Mesendoderm (in vitro differentiated cells): Measurements from ENCODE around the gene IL1RAPL1.

ENCODE experiments used
- DNase-seq: peaks from one replicate; pipeline ENCODE4 v3.0.0; 2013
- H2AK5ac ChIP-seq: 2 replicates; pipeline ENCODE4 v1.6.1; 2013; ENCODE audit warnings: low read length, inconsistent platforms
- H2BK120ac ChIP-seq: 2 replicates; pipeline ENCODE4 v1.6.1; 2013; ENCODE audit warnings: low read depth, mild to moderate bottlenecking, low read length, moderate library complexity, mixed read lengths
- H2BK15ac ChIP-seq: replicated peaks from 2 replicates; pipeline ENCODE4 v1.6.1; 2013; ENCODE audit warnings: low read depth, mild to moderate bottlenecking, moderate library complexity
- H2BK5ac ChIP-seq: 2 replicates; pipeline ENCODE4 v1.6.1; 2013; ENCODE audit warnings: low read length, inconsistent platforms
- H3K18ac ChIP-seq: 2 replicates; pipeline ENCODE4 v1.6.1; 2013; ENCODE audit warnings: mild to moderate bottlenecking, low read length, mixed read lengths
- H3K23ac ChIP-seq: one replicate; pipeline ENCODE4 v1.6.1; 2013; ENCODE audit warnings: low read length
- H3K27ac ChIP-seq: 2 replicates; pipeline ENCODE4 v1.5.1; 2013; ENCODE audit warnings: low read depth, mild to moderate bottlenecking, inconsistent platforms, low read length, moderate library complexity
- H3K27me3 ChIP-seq: 2 replicates; pipeline ENCODE4 v1.6.1; 2013; ENCODE audit warnings: low read length, control low read depth, mild to moderate bottlenecking, inconsistent platforms; ENCODE audit not compliant: insufficient read depth, poor library complexity
- H3K36me3 ChIP-seq: 2 replicates; pipeline ENCODE4 v1.6.1; 2013; ENCODE audit warnings: low read length, inconsistent platforms; ENCODE audit not compliant: control insufficient read depth, insufficient read depth
- H3K4ac ChIP-seq: one replicate; pipeline ENCODE4 v1.6.1; 2013; ENCODE audit warnings: low read depth, mild to moderate bottlenecking, low read length, moderate library complexity
- H3K4me1 ChIP-seq: 2 replicates; pipeline ENCODE4 v1.6.1; 2013; ENCODE audit warnings: low read depth, low read length, inconsistent platforms; ENCODE audit not compliant: control insufficient read depth
- H3K4me2 ChIP-seq: 2 replicates; pipeline ENCODE4 v1.6.1; 2013; ENCODE audit warnings: low read length
- H3K4me3 ChIP-seq: 2 replicates; pipeline ENCODE4 v1.5.1; 2013; ENCODE audit warnings: mild to moderate bottlenecking, low read length
- H3K56ac ChIP-seq: one replicate; pipeline ENCODE4 v1.6.1; 2013; ENCODE audit warnings: low read length
- H3K79me1 ChIP-seq: 2 replicates; pipeline ENCODE4 v1.6.1; 2013; ENCODE audit warnings: low read length, inconsistent platforms
- H3K79me2 ChIP-seq: 2 replicates; pipeline ENCODE4 v1.6.1; 2013; ENCODE audit warnings: mild to moderate bottlenecking, low read length; ENCODE audit not compliant: control insufficient read depth, insufficient read depth
- H3K9ac ChIP-seq: 2 replicates; pipeline ENCODE4 v1.6.1; 2013; ENCODE audit warnings: low read length, inconsistent platforms
- H4K5ac ChIP-seq: one replicate; pipeline ENCODE4 v1.6.1; 2013; ENCODE audit warnings: low read length
- H4K8ac ChIP-seq: one replicate; pipeline ENCODE4 v1.6.1; 2013; ENCODE audit warnings: low read depth, mild to moderate bottlenecking, control low read depth, low read length, moderate library complexity
- WGBS: extraction: QIAGEN DNeasy Blood & Tissue Kit; methylation state at CpG from one replicate; pipeline ENCODE4 v1.1.7; 2013; ENCODE audit warnings: low lambda C conversion rate, missing lambda C conversion rate; ENCODE audit not compliant: insufficient coverage; ENCODE audit errors: extremely low coverage; 5-methylcytosine and 5-hydroxymethylcytosine counted together

Gene IL1RAPL1

GRCh38 chrX:29388509-29388908, 801.3 kb downstream of the IL1RAPL1 start:
- H3K4me1 ChIP-seq, result no peaks in the 10 kb centered on the region
- no peak overlapping the region for H3K27ac ChIP-seq
- no peak overlapping the region for H3K18ac ChIP-seq
- no peaks in the 10 kb centered on the region for H3K79me2 ChIP-seq
- no peak overlapping the region for H4K5ac ChIP-seq
- no peaks in the 10 kb centered on the region for H3K27me3 ChIP-seq
- no peaks in the 10 kb centered on the region for H3K36me3 ChIP-seq
- no peak overlapping the region for H2BK5ac ChIP-seq
- H2BK120ac ChIP-seq, result no peak overlapping the region
- no peak overlapping the region for H3K23ac ChIP-seq
- H3K4ac ChIP-seq, result no peak overlapping the region
- H3K56ac ChIP-seq, result no peak overlapping the region
- H3K9ac ChIP-seq, result no peak overlapping the region
- H3K4me3 ChIP-seq, result no peak overlapping the region
- no peak overlapping the region for H3K4me2 ChIP-seq
- no peak overlapping the region for H2AK5ac ChIP-seq
- no peak for DNase-seq
- H3K79me1 ChIP-seq, result no peaks in the 10 kb centered on the region
- whole genome bisulfite sequencing, result no CpG with 5 or more reads among the region's 1 CpG
- H4K8ac ChIP-seq, result no peak overlapping the region
- H2BK15ac ChIP-seq, result no peak overlapping the region

- H3K79me2 ChIP-seq, result no peaks in the 10 kb centered on the region
- H2BK15ac ChIP-seq, result no peak overlapping the region
- no peaks in the 10 kb centered on the region for H3K27me3 ChIP-seq
- no peak overlapping the region for H2BK120ac ChIP-seq
- H2BK5ac ChIP-seq, result no peak overlapping the region
- no peak overlapping the region for H4K8ac ChIP-seq
- H3K56ac ChIP-seq, result no peak overlapping the region
- H3K4me1 ChIP-seq, result no peaks in the 10 kb centered on the region
- DNase-seq, result peak; percentile 18
- H3K23ac ChIP-seq, result no peak overlapping the region
- H3K9ac ChIP-seq, result no peak overlapping the region
- no peak overlapping the region for H3K27ac ChIP-seq
- no peak overlapping the region for H2AK5ac ChIP-seq
- no peaks in the 10 kb centered on the region for H3K79me1 ChIP-seq
- no peak overlapping the region for H3K4me2 ChIP-seq
- H3K4me3 ChIP-seq, result no peak overlapping the region
- no peak overlapping the region for H3K18ac ChIP-seq
- no peaks in the 10 kb centered on the region for H3K36me3 ChIP-seq
- no peak overlapping the region for H3K4ac ChIP-seq
- H4K5ac ChIP-seq, result no peak overlapping the region
These were observed 810.3 kb downstream of the IL1RAPL1 start for GRCh38 chrX:29397506-29397905.

GRCh38 chrX:29407357-29407756, 820.1 kb downstream of the IL1RAPL1 start:
- no peak overlapping the region for H4K5ac ChIP-seq
- H3K4ac ChIP-seq, result no peak overlapping the region
- H2BK120ac ChIP-seq, result no peak overlapping the region
- H3K79me1 ChIP-seq, result no peaks in the 10 kb centered on the region
- H2BK15ac ChIP-seq, result no peak overlapping the region
- no peak overlapping the region for H3K18ac ChIP-seq
- no peak overlapping the region for H3K23ac ChIP-seq
- DNase-seq, result no peak
- no peak overlapping the region for H3K4me3 ChIP-seq
- H2AK5ac ChIP-seq, result no peak overlapping the region
- no peak overlapping the region for H4K8ac ChIP-seq
- no peaks in the 10 kb centered on the region for H3K27me3 ChIP-seq
- H3K79me2 ChIP-seq, result no peaks in the 10 kb centered on the region
- H3K27ac ChIP-seq, result no peak overlapping the region
- no peak overlapping the region for H2BK5ac ChIP-seq
- no peaks in the 10 kb centered on the region for H3K36me3 ChIP-seq
- no peak overlapping the region for H3K9ac ChIP-seq
- H3K56ac ChIP-seq, result no peak overlapping the region
- H3K4me2 ChIP-seq, result no peak overlapping the region
- no peaks in the 10 kb centered on the region for H3K4me1 ChIP-seq
- no CpG with 5 or more reads among the region's 4 CpGs for WGBS

- Histone ChIP-seq H3K23ac (no peak overlapping the region), H3K4me3 (no peak overlapping the region), H3K79me1 (no peaks in the 10 kb centered on the region), H4K5ac (no peak overlapping the region), H2BK120ac (no peak overlapping the region), H3K4me1 (no peaks in the 10 kb centered on the region), H3K56ac (no peak overlapping the region), H3K18ac (no peak overlapping the region), H4K8ac (no peak overlapping the region), H3K27me3 (no peaks in the 10 kb centered on the region), H3K36me3 (no peaks in the 10 kb centered on the region), H3K79me2 (no peaks in the 10 kb centered on the region), H2BK15ac (no peak overlapping the region), H3K27ac (no peak overlapping the region), H2BK5ac (no peak overlapping the region), H3K9ac (no peak overlapping the region), H3K4me2 (no peak overlapping the region), H2AK5ac (no peak overlapping the region), H3K4ac (no peak overlapping the region)
- peak; percentile 17 for DNase-seq
- WGBS, result no CpG with 5 or more reads among the region's 2 CpGs
These were observed 832.7 kb downstream of the IL1RAPL1 start for GRCh38 chrX:29419774-29420553.

GRCh38 chrX:29422034-29422433, 834.8 kb downstream of the IL1RAPL1 start:
- Histone ChIP-seq H4K8ac (no peak overlapping the region), H2BK15ac (no peak overlapping the region), H2BK120ac (no peak overlapping the region), H3K79me1 (no peaks in the 10 kb centered on the region), H3K4me2 (no peak overlapping the region), H3K27me3 (no peaks in the 10 kb centered on the region), H3K23ac (no peak overlapping the region), H2AK5ac (no peak overlapping the region), H3K79me2 (no peaks in the 10 kb centered on the region), H3K18ac (no peak overlapping the region), H3K27ac (no peak overlapping the region), H3K56ac (no peak overlapping the region), H3K36me3 (no peaks in the 10 kb centered on the region), H3K4me3 (no peak overlapping the region), H3K4ac (no peak overlapping the region), H3K4me1 (no peaks in the 10 kb centered on the region), H3K9ac (no peak overlapping the region), H2BK5ac (no peak overlapping the region), H4K5ac (no peak overlapping the region)
- WGBS, result no CpG with 5 or more reads among the region's 3 CpGs
- DNase-seq, result peak; percentile 1

- WGBS, result no CpG with 5 or more reads among the region's 2 CpGs
These were observed 844.6 kb downstream of the IL1RAPL1 start for GRCh38 chrX:29431895-29432294.

More at GRCh38 chrX:29431895-29432294, 844.6 kb downstream of the IL1RAPL1 start:
- no peak overlapping the region for H3K4me3 ChIP-seq
- no peak overlapping the region for H3K56ac ChIP-seq
- H2BK15ac ChIP-seq, result no peak overlapping the region
- no peak overlapping the region for H3K9ac ChIP-seq
- H3K79me1 ChIP-seq, result no peaks in the 10 kb centered on the region
- H3K18ac ChIP-seq, result no peak overlapping the region
- H3K23ac ChIP-seq, result no peak overlapping the region
- H3K4me2 ChIP-seq, result no peak overlapping the region
- H2AK5ac ChIP-seq, result no peak overlapping the region
- no peak overlapping the region for H4K8ac ChIP-seq
- no peak overlapping the region for H4K5ac ChIP-seq
- H3K27me3 ChIP-seq, result no peaks in the 10 kb centered on the region
- H2BK5ac ChIP-seq, result no peak overlapping the region
- H3K36me3 ChIP-seq, result no peaks in the 10 kb centered on the region
- DNase-seq, result no peak
- no peak overlapping the region for H3K4ac ChIP-seq
- H3K27ac ChIP-seq, result no peak overlapping the region
- no peaks in the 10 kb centered on the region for H3K4me1 ChIP-seq
- H2BK120ac ChIP-seq, result no peak overlapping the region
- H3K79me2 ChIP-seq, result no peaks in the 10 kb centered on the region
